Ramos (cell line): ENCODE results near the gene SCCPDH.
"Not testable (repeated sequence)": the region's sequence is repeated elsewhere in the genome, so short reads cannot be mapped to it uniquely, and the experiment has no call there.

Experiments used
- in situ Hi-C: fragments of 300-500 bp; cut with MboI; formaldehyde crosslinking; loops from one replicate; pipeline ENCODE4 v1.14.3; 2022; ENCODE audit warnings: low sequenced_read_pairs; ENCODE audit not compliant: unreplicated experiment

The SCCPDH gene

DNA sequence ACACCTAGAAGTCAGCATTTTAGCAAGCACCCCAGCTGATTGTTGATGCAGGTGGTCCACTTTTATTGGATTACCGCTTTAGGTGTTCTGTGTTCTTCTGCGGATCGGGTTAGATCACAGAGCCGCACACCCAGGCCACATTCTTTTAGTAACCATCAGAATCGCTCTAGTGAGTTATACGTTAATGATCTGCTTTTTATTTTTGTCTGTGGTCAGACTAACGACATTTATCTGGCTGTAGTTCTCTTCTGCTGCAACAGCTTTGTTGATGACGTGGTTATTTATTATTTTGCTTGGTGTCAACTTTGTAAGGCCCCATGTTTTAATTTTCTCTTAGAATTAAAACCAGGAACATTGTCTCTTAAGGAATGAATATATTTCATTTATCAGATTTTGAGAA, 18.2 kb downstream of the SCCPDH start:
- in situ Hi-C loops: no loop called here

DNA sequence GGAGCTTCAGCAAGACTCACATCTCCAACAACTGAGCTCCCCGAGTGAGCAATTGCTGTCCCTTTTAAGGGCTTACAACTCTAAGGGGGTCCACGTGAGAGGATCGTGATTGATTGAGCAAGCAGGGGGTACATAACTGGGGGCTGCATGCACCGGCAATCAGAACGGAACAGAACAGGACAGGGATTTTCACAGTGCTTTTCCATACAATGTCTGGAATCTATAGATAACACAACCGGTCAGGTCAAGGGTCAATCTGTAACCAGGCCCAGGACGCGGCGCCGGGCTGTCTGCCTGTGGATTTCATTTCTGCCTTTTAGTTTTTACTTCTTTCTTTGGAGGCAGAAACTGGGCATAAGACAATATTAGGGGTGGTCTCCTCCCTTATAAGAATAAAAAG, 21.9 kb downstream of the SCCPDH start:
- in situ Hi-C loops: not testable (repeated sequence)

DNA sequence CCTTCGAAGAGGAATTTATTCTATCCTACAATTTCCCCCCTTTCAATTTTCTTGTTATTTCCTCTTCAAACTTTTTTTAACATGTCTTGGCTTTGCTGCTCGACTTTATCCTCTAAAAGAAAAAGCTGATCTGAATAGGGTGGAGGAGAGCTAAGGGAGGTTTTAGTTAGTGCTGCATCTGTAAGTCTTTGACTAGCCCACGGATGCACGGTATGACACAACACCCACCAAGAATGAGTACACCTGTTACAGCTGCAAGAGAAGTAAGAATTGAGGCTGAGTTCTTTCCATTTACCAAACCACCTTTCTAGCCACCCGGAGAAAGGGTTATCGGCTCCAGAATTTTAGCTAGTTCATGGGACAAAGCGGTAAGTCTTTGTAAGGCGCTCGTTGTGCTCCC, 23.8 kb downstream of the SCCPDH start:
- in situ Hi-C loops: no loop called here

DNA sequence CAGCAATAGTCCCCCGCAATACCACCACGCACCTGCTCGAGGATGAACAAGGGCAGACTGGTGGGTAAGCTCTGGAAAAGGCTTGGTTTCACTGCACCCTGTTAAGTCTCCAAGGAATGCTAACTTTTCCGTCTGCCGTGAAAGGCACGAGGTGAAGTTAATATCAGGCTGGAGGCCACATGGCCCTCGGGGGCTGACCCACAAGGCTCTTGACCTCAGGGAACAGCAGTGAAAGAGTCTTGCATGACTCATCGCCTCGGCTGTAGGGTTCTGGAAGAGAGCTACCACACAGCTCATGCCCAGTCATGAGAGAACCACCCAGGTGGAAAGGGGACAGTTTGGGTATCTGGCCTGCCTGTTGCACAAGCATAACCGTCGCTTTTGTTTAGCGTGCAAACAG, 24.7 kb downstream of the SCCPDH start:
- in situ Hi-C loops: no loop called here

DNA sequence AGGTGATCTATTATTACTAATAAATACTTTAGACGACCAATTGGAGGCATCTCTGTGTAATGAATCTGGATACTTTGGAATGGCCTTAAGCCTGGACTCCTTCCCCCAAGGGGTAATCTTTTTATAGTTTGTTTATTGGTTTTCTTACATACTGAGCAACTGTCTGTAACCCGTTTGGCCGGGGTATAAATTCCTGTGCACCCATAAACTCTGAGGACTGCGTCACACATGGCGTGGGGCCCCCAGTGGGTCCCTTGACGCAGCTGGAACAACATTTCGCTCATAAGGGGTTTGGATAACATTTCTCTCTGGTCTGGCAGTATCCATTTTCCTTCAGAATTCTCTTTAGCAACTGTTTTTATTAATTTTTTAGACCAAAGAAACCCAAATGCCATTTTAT, 26.5 kb downstream of the SCCPDH start:
- in situ Hi-C loops: loop anchor here (10.0 kb wide), 1 partner anchor 256 kb away; no protein-coding TSS in a partner anchor

DNA sequence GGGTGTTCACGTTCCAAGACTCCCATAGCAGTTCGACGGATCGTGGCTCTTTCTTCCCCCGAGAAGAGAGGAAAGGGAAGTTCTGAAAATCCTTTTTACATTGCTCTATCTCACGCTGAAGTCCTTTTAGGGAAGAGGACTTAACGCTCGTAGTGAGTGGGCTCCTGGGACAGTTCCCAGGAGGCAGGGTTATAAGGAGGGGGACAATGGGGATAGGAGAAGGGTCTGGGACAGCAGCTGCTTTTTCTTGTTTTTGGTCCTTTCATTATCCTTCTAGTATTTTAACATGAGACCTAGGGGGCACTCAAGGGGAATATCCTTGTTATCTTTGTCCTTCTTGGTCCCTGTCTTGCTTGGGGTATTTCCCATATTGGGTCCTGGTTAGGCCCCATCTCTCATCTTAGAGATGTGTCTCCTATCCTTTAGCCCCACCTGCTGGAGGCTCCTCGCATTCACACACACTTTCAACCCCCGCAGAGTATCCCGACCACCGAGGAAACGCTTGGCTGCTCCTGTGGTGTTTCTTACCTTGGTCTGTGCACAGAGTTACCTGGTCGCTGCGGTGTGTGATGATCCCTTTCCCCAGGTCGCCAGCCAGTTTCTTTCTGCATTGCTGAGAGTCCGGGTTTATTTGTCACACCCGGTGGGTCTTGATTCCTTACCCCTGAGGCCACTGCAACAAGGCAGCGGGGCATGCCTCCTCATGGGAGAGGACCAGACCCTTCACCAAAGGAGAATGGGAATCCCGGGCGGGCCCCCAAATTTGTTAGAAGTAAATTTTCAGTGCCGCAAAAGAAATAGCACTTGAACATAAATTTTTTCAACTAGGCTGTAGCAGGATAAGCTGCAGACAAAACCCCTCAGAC, 29.7 kb downstream of the SCCPDH start:
- in situ Hi-C loops: loop anchor here (10.0 kb wide), 1 partner anchor 259 kb away; no protein-coding TSS in a partner anchor

DNA sequence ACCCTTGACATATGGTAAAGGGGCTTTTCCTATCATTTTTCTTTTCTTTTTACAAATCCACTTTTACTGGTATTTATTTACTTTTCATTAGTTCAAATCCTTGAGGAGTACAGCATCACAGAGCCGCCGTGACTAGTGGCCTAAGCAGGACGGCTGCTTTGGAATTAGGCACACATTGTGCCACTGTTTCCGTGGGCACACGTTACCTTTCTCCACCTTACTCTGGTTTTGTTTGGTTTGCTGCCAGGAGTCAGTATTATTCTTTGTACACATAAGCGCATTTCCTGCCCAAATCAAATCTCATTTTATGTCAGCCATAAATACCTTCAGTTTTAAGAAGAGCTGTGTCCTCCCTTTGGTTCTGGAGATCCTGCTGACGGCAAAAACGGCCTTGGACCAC, 31.2 kb downstream of the SCCPDH start:
- in situ Hi-C loops: loop anchor here (10.0 kb wide), 1 partner anchor 261 kb away; no protein-coding TSS in a partner anchor

DNA sequence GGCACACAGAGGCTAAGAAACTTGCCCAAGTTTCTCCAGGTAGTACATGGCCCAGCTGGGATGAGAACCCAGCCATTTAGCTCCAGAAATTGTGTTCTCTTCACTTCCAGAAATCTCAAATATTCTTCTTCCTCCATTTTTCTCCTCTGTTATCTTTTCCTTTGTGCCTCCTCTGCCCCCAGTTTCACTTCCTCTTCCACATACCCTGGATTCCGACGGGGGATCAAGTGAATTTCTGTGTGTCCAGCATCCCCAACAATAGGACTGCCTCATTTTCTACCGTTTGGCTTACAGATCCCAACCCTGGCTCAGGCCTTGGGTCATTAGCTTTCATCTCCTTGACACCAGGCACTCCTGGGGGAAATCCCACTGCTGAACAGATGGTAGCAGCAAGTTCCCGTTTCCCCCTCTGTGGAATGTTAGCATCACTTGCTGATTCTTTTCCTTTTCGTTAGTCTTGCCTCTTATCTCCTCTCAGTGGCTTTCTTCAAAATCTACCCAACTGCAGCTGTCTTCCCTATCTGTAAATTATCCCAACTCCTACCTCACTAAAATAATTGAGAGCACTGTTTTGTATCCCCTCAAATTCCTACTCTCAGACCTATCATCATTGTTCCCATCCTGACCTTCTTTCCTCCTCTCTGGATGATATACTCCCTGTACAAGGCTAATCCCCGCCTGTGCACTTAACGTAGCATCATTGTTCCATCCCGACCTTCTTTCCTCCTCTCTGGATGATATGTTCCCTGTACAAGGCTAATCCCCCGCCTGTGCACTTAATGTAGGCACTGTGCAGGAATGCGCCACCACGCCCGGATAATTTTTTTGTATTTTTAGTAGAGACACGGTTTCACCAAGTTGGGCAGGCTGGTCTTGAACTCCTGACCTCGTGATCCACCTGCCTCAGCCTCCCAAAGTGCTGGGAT, 36.5 kb downstream of the SCCPDH start:
- in situ Hi-C loops: no loop called here

DNA sequence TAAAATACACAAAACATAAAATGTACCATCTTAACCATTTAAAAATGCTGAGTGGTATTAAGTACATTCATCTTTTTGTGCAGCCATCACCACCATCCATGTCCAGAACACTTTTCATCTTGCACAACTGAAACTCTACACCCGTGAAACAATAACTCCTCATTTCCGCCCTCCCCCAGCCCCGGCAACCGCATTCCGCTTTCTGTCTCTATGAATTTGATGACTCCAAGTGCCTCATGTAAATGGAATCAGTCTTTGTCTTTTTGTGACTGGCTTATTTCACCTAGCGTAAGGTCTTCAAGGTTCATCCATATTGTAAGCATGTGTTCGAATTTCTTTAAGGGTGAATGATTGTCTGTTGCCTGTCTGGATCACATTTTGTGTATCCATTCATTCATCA, 37.2 kb downstream of the SCCPDH start:
- in situ Hi-C loops: no loop called here

DNA sequence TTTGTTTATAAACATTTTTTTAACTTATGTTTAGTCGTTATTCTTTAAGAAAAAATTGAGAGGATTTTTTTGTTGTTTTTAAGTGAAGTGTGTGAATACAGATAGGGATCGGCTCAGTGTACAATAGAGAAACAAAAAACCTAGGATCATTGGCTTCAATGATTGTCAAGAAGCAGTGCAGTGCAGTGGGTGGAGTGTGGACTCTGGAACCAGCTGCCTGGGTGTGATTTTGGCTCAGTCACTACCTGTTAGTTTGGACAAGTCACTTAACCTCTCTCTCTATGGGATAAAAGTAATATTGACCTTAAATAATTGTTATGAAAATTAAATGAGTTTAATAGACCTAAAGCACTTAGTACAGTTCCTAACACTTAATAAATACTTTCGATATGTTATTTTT, 41.3 kb downstream of the SCCPDH start:
- in situ Hi-C loops: no loop called here

DNA sequence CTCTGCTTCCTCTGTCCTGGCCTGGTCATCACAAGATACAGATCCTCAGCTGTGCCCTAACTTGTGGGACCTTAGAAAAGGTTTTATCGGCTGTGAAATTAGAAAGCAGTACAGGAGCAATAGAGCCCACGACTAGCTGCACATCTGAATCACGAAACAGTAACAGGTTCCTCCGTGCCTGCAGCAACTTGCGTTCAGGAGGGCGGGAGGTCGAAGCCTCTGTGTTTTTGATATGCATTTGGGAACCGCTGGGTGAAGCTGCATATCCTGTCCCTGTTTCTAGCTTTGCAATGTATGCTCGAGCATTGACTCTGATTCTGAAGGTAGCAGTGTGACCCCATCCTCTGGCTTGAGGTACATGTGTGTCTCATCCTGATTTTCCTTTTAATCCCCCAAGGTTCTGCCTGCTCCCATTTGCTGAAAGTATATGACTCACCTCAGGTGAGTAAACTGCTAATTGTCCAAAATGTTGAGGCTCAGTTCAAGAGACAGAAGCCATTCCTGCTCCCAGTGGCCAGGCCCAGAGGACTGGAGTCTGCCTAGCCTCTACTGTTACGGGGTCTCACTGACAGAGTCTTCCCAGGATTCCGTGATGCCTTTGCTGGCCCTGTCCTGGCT, 44.3 kb downstream of the SCCPDH start:
- in situ Hi-C loops: no loop called here

DNA sequence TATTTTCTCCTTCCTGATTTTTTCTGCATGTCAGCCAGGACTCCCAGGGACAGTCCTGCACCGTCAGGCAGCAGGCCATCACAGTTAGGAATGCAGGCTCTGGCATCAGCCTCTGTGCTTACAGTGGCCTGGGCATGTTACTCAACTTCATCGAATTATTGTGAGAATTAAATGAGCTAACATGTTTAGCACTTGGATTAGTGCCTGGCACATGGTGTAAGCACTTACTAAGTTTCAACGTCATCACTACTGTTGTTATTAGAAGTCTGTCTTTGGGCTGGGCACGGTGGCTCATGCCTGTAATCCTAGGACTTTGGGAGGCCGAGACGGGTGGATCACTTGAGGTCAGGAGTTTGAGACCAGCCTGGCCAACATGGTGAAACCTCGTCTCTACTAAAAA, 45.1 kb downstream of the SCCPDH start:
- in situ Hi-C loops: no loop called here

DNA sequence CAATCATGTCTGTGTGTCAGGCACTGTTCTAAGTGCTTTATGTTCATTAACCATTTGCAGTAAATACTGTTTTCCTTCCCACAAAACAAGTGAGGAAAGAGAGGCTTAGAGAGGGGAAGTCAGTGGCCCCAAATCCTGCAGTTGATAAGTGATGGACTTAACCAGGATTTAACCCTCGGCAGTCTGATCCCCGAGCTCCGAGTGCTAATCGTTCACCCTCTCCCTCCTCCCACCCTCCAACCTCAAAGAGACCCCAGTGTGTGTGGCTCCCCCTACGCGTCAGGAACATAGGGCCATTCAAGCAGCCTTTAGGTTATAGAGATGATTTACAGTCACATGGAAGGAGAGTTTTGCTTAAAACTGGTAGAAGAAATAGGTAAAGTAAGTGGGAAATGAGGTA, 47.2 kb downstream of the SCCPDH start:
- in situ Hi-C loops: no loop called here

DNA sequence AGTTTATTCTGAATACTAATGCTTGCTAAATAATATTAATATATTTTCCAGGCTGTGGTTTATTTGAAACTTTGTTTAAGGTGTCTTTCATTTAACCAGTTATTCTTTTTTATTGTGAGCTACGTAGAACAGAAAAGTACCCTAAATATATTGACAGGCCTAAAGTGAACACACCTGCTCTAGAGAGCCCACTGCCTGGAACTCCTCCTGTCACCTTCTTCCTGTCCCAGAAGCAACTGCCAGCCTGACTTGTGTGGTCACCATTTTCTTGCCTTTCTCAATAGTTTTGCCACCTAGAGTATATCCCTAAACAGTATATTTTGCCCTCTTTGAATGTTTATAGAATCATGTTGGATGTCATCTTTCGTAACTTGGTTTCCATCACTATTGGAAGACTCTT, 48.5 kb downstream of the SCCPDH start:
- in situ Hi-C loops: no loop called here

DNA sequence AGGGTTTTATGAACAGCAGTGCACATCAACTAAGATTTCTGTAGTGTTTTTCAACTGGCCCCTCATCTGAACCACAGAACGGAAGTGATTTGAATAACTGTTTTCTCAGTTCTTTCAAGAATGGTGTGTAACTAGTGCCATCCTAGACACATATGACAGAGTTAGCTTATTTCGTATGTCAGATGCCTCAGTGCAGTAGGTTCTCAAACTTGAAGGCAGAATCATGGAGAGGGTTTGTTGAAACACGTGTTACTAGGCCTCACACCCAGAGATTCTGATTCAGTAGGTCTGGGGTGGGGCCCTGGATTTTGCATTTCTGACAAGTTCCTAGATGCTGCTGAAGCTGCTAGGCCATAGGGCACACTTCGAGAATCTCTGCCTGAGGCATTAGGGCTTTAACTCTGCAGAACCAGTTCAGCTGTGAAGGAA, 49.0 kb downstream of the SCCPDH start:
- in situ Hi-C loops: no loop called here

DNA sequence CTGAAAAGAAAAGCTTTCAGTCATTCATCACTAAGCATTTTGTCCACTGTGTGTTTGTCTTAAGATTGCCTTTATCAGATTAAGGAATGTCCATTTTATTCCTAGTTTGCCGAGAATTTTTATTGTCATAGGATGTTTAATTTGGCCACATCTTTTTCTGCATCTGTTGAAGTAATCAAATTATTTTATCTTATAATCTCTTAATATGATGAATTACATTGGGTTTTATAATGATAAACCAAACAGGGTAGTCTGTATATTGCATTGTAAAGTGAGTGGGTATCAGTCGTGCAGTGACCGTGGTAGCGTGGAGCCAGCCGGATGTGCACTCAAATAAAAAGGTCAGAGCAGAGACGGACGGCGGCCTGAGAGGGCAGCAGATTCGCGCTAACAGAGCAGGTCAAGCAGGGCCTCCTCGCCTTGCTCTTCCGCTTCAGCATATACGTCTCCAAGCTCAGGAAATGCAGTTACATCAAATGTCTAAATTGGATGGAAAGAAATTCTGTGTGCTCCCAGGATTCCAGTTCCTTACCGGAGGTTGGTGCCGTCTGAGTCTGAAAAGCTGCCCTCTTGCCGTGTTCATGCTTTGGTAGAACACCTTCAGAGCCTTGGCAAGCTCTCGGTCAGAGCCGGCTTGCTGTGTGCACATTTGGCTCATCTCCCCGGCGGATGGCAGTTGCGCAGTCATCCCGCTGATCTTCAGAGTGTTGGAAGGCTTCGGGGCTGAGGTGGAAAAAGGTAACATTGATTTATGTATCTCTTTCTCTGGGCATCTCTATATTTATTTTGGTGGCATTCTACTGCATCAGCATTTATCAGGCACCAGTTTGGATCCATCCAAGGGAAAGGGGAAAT, 51.5 kb downstream of the SCCPDH start:
- in situ Hi-C loops: no loop called here

DNA sequence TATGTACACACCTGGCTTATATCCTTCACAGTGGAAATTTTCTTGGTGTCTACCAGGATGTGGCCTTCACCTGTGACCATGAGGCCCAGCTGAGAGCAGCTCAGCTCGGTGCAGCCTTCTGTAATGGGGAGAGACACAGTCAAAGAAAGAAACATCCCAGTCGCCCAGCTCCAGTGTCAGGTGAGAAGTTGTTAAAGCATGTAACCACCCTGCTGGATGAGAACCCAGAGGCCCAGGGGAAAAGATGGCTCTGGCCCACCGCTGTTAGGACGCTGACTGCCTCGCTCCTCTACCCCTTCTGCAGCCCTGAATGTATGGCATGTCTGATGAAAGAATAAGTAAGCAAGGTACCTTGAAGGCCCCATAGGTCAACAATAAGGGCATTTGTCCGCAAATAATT, 52.7 kb downstream of the SCCPDH start:
- in situ Hi-C loops: no loop called here

DNA sequence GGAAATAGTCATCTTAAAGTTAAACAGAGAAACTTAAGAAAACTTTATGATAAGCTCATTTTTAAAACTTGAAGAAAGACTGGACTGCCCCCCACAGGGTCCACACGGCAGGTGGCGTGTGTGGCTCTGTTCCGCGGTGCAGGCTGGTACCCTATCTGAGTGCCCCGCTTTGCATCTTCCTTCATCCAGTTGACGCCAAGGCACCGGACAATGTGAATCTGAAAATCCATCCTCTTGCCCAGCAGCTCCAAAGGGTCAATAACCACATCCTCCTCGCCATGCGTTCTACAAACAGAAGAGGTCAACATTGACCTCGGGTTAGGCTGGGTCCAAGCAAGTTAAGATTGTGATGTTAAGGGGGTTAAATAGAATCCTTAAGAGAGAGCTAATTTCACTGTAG, 54.5 kb downstream of the SCCPDH start:
- in situ Hi-C loops: no loop called here

DNA sequence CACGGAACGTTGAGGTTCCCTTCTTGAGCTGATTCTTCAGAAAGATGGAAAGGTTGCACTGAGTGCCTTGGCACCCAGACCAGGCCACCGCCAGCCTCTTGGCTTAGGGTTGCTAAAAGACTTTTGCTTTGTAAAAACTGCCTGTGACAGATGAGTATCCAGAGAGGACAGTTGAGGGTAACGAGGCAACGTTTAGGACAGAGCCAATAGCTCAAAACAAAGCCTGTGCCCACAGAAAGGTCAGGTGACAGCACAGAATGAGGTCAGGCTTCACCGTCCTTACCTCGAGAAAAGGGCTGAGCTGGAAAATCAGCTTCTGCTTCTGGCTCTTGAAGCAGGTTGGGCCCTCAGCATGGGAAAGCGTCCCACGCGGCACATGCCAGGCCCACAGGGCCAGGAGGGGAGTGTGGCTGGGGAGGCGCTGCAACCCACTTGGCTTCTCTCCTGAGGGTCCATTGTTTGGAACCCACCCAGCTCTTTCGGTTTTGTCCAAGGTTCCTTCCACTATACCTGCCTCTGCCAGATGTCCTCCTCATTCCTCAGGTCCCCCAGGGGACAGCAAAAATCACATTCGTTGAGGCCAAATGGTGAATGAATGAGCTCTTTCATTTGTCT, 55.5 kb downstream of the SCCPDH start:
- in situ Hi-C loops: no loop called here
